ENCODE measurements around the gene TEX11.

Gene TEX11

GRCh38 chrX:70500826-70501225 lies 407.7 kb downstream of the TEX11 start:
- no peak overlapping the region for H3K4me3 ChIP-seq (ENCODE audit: control insufficient read depth, low read depth, low read length)
- no peak for TF ChIP-seq CTCF (IDR thresholded peaks at IDR 0.05; ENCODE audit: control insufficient read depth, insufficient read depth, low read depth, low read length, missing control alignments)
- no peak for DNase-seq (ENCODE audit: low read depth)

- no peak for TF ChIP-seq CTCF (IDR thresholded peaks at IDR 0.05; ENCODE audit: control insufficient read depth, insufficient read depth, low read depth, low read length, missing control alignments)
- DNase-seq (ENCODE audit: low read depth) = no peak
- H3K4me3 ChIP-seq (ENCODE audit: control insufficient read depth, low read depth, low read length) = no peak overlapping the region
These were observed 410.4 kb downstream of the TEX11 start for GRCh38 chrX:70498129-70498528.

DNA sequence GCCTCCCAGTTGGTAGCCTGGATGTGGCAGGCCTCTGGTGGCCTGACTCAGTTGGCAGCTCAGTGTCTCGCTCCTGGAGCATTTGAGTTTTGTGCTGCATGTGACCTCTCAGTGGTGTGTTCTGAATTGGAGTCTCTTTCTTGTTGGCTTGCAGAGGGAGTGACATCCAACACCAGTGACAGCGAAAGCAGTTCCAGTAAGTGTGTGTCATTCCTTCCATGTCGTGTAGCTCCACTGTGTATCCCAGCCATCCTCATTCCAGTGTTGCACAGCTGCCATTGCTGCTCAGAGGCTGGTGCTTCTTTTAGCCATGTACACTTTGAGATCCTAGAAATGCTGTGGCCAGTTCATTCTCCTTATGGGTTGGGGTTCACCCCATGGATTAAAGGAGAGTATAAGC lies 411.5 kb downstream of the TEX11 start:
- no peak for TF ChIP-seq CTCF (IDR thresholded peaks at IDR 0.05; ENCODE audit: control insufficient read depth, insufficient read depth, low read depth, low read length, missing control alignments)
- H3K4me3 ChIP-seq (ENCODE audit: control insufficient read depth, low read depth, low read length) = no peak overlapping the region
- DNase-seq (ENCODE audit: low read depth) = no peak

DNA sequence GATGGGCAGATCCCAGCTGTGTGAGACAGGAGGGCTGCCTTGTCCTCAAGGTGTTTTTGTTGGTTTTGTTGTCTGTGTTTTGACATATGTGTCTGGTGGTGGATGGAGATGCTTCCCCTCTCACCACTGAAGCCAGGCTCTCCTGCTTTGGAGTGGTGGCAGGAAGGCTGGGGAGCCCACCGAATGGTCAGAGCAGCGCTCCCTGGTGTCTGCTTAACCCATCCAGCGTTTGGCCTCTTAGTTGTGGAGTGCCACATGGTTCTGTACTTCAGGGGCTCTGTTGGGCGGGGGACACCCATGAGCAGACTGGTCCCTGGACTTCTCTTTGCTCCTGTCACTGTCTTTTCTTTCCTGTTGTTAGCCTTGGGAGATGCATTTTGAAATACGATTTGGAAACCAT lies 412.0 kb downstream of the TEX11 start:
- H3K4me3 ChIP-seq (ENCODE audit: control insufficient read depth, low read depth, low read length) = no peak overlapping the region
- no peak for DNase-seq (ENCODE audit: low read depth)
- no peak for TF ChIP-seq CTCF (IDR thresholded peaks at IDR 0.05; ENCODE audit: control insufficient read depth, insufficient read depth, low read depth, low read length, missing control alignments)

DNA sequence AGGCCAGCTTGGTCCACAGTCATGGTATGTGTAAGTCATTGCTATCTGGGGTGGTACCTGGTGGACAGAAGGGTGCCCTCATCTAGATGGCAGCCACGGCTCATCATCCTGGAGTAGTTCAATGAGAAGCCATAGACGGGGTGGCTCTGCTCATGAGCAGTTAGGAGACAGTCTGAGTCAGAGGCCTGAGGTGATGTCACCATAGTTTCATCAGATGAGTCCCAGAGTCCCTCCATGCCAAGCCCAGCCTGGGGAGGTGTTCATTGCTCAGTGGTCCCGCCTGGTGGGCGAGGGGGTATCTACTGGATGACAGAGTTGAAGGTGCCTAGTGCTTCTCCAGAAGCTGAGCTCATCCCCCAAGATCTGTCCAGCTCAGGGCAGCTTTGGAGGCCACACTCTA lies 414.1 kb downstream of the TEX11 start:
- DNase-seq (ENCODE audit: low read depth) = no peak

DNA sequence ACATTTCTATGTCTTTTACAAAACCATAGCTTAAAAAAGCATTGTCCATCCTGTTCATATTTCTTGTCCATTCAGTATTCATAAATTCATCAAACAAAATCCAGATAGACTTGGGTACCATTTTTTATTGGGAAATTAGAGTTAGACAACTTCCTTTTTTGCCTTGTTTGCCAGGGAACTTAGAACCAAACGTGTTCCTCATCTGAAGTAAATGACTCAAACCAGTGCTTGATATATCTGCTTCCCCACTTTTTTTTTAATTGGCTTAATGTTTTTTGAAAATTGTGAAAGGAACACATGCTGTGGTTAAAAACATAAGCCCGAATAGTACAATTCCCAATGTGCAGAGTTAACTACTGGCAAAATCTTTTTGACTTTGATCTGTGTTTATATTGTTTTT lies 419.7 kb downstream of the TEX11 start:
- DNase-seq (ENCODE audit: low read depth) = no peak
- no peak for TF ChIP-seq CTCF (IDR thresholded peaks at IDR 0.05; ENCODE audit: control insufficient read depth, insufficient read depth, low read depth, low read length, missing control alignments)
- no peak overlapping the region for H3K4me3 ChIP-seq (ENCODE audit: control insufficient read depth, low read depth, low read length)

More for the DNA sequence above, 414.1 kb downstream of the TEX11 start:
- no peak overlapping the region for H3K4me3 ChIP-seq (ENCODE audit: control insufficient read depth, low read depth, low read length)
- no peak for TF ChIP-seq CTCF (IDR thresholded peaks at IDR 0.05; ENCODE audit: control insufficient read depth, insufficient read depth, low read depth, low read length, missing control alignments)

DNA sequence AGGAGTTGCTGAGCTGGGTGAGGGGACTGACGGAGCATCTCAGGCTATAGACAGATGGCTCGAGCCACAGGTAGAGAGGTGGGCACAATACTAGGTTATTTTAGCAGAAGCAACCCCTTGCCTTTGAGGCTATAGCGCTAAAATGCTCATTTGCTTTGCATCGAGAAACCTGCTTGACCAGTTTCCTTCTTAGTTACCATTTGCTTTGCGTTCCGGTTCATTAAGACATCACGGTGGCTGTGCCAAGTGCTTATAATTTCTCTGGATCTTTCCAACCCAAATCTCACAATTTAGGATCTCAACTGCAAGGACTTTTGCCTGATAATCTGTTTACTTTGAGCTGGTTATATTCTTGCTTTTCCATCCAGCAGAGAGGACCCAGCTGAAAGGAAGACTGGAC lies 423.0 kb downstream of the TEX11 start:
- no peak overlapping the region for H3K4me3 ChIP-seq (ENCODE audit: control insufficient read depth, low read depth, low read length)
- no peak for DNase-seq (ENCODE audit: low read depth)
- TF ChIP-seq CTCF (IDR thresholded peaks at IDR 0.05; ENCODE audit: control insufficient read depth, insufficient read depth, low read depth, low read length, missing control alignments) = no peak

Data from AG09309 (cell line).